HL-60/S4 treated with phorbol 12-myristate 13-acetate at 8.2 ng/mL for 4 days and 3 days (cell line): Measurements from ENCODE around the gene USH2A.

Source experiments
- in situ Hi-C: fragments of 300-500 bp; cut with MboI; formaldehyde crosslinking; loops from 2 replicates; pipeline ENCODE4 v1.15.0; 2022; ENCODE audit warnings: low sequenced_read_pairs

USH2A gene

DNA sequence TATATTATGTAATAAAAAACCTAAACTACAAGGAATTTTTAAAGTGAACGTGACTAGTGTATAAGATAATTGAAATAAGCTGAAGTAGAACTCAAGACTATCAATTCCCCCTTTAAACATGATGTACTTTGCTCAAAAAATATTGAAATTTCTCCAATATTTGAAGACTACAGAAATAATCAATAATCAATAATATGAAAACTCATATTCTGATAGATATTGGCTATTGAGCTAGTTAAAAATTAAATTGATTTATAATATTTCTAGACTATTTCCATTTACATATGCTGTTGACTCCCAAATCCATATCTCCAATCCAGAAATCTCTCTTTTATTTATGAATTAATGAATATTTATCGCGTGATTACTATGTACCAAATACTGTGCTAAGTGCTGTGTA, 133.2 kb downstream of the USH2A start:
- in situ Hi-C loops: no loop called here

DNA sequence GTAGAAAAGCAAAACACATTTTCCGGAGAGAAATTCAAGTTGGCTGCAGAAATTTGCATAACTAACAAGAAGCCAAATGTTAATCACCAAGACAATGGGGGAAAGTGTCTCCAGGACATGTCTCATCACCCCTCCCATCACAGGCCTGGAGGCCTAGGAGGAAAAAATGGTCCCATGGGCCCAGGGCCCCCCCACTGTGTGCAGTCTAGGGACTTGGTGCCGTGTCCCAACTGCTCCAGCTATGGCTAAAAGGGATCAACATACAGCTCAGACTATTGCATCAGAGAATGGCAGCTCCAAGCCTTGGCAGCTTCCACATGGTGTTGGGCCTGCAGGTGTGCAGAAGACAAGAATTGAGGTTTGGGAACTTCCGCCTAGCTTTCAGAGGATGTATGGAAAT, 138.2 kb downstream of the USH2A start:
- in situ Hi-C loops: no loop called here

DNA sequence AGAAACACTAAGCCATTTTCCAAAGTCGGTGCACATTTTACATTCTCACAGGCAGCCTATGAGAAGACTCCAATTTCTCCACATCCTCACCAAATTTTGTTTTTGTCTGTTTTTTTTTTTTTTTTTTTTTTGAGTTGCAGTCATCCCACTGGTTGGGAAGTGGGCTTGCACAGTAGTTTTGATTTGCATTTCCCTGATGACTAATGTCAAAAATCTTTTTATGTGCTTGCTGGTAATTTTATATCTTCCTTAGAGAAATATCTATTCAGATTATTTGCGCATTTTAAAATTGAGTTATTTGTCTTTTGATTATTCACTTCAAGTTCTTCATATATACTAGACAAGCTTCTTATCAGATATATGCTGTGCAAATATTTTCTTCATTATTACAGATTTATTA, 141.5 kb downstream of the USH2A start:
- in situ Hi-C loops: no loop called here

DNA sequence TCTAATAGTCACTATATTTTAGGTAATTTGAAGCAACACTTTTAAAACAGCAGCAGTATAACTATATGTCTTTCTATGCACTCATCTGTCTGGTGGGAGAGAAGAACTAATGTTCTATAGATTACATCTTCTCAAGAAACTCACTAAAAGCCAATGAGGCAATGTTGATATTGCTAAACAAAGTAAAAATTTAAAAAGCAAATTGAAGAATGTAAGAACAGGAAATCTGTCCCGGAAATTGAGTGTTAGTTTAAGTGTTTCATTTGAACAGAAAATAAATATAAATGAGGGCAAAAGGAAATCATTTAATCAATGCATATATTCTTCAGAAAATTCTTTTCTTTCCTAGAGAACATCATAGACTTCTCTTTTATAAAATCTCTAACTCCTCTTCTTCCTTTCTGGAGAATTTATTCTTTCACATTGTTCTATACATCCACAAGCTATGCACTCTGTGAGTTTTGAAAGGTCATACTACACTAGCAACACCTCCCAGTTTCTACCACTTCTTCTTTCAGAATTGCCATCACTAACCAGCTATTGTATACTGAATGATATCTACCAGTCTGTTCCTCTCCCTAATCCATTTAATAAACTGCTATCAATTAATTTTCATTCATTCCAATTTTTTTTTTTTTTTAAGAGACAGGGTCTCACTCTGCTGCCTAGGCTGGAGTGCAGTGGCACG, 153.0 kb downstream of the USH2A start:
- in situ Hi-C loops: no loop called here

DNA sequence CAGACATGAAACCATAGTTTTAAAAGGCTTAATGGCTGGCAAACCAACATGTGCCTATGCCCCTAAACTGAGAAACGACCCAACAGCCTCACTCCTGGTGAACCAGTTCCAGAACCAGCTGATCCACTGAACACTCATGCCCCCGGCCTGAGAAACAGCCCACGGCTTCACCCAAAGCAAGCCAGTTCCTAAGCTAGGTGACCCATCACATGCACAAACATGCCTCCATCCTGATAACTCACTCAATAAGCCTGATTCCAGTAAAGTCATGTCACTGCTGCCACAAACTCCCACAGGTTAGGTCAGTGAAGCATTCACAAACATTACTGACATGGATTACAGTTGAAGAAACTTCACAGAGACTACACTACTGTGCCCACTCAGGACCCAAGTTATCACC, 161.6 kb downstream of the USH2A start:
- in situ Hi-C loops: no loop called here

DNA sequence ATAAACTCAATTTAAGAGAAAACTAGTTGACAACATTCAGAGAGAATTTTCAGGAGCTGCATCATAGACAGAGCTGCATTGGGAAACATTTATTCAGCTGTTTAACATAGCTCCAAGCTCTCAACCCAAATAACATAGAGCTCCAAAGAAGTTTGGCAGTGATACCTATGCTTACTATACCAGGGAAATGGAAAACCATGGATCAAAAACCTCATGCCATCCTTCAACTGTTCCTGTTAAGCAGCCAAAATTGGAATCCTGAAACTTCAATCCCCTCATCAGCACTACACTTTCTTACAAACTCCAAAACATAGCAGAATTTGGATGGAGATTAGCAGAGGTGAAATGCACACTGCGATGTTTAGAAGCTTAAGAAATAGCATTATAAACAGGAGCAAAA, 164.4 kb downstream of the USH2A start:
- in situ Hi-C loops: no loop called here

DNA sequence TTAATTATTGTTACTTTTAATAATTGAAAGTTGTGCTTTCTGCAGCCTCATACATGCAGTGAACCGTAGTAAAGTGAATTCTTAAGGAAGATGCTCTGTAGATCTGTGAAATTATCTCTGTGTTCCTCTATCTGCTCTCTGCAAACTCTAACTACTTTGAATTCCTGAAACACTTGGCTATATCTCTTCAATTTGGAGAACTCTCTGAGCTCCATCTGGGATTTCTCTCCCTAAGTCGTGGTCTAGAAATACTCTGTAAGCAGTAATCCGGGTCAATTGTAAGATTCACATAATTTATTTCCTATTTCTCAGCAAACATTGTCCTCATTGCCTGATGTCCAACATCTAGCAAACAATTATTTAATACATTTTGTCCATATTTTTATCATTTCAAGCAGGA, 164.9 kb downstream of the USH2A start:
- in situ Hi-C loops: no loop called here

DNA sequence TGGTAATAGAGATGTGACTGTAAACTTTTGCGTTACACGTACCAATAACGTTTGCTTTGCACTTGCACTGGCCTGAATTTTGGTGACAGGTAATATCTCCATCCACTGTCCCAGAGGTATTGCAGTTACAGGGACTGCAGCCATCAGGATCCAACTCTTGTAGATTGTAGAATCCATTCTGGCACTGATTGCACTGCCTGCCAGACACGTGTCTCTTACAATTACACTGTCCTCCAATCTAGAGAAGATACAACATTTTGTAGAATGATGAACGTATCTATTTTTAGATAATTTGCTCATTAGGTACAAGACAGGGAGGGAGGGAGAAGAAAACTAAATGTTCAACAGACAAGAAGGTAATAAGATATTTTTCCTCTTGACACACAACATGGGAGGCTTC, 172.4 kb downstream of the USH2A start:
- in situ Hi-C loops: no loop called here

DNA sequence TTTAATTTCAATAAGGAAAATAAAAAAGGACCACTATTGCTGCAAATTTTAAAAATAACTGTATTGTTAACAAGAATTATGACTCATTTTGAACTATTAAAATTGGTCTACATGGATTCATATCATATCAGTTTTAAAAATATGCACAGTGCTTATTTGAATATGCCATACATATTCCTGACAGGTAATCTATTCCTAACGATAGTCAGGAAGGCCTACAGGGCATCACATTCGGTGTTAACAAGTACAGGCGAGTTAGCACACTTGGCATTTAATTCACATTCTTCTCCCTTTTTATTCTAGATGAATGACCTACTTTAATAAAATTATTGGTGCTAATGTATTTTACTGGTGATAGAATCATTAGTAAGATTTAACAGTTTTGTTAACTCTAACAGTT, 174.6 kb downstream of the USH2A start:
- in situ Hi-C loops: no loop called here

DNA sequence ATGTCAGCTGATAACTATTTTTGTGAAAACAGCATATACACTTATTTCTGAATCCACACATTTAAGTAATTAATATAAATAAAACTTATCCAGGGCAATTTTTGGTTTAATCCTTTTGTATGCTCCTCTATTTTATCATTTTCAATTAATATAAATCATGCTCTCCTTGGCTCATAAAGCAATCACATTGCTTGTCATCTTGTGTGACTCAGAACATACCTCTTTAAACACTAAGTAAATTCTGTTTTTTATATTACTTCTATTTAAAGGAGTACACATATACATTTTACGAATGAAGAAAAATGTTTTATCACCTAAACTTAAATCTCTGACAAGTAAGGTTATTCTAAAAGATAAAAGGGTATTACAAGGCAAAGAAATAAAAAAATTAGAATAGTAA, 175.3 kb downstream of the USH2A start:
- in situ Hi-C loops: no loop called here

DNA sequence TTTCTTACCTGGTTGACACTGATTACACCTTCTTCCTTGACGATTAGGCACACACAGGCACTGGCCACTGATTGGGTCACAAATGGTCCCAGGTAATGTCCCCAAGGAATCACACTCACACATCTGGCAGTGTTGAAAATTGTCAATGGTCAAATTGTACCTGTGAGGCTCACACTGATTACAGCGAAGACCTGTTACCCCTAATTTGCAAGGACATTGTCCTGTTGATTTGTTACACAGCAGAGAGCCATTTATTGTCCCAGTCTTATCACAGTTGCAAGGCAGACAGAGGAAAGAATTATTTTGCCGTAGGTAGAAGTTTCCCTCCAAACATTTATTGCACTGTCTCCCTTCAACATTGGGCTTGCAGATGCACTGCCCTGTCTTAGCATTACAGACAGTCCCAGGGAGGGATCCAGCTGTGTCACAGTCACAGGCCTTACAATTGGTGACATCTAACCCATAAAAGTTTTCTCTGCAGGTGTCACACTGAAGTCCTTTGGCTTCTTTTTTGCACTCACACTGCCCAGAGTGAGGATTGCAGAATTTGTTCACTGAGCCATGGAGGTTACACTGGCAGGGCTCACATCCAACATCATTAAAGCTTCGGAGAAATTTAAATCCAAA, 176.6 kb downstream of the USH2A start:
- in situ Hi-C loops: no loop called here

DNA sequence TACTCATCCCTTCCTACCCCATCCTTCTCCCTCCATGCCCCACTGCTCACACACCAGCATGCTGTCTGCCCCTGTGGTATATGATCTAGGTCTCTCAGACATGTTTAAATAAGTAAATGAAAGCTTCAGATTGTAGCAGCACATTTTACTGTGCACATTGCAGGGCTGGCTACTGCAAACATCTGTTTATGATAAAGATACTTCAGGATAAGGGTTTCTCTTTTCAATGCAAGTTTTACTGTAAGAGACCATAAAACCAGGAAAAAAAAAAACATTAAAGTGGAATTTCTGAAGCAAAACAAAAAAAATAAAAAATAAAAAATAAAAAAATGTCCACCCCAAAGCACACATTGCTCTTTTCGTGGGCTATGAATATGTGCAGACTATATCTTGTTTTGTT, 184.4 kb downstream of the USH2A start:
- in situ Hi-C loops: no loop called here

DNA sequence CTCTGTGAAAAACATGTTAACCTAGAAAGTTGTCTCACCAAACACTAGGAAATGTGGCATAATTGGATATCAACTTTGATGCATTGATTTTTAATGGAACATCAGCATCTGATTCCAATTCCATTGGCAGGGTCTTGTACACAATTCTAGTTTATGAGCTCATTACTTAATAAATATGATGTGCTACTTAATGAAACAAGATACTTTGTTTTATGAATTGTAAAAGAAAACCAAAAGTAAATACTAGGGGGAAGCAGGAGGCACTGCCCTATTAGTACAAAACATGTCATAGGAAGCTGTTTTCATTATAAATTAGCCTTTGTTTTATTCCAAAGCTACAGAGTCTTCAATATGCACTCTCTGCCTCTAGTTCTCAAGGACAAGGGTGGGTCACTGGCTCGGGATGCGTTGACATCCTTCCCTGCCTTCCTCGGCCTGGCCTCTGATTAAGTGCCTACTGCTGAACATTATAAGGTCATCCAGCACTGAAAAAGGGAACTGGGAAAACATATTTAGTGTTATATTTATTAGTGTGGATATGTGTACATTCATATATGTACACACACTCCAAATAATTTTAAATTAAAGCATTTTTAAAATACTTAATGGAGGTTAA, 185.2 kb downstream of the USH2A start:
- in situ Hi-C loops: no loop called here

DNA sequence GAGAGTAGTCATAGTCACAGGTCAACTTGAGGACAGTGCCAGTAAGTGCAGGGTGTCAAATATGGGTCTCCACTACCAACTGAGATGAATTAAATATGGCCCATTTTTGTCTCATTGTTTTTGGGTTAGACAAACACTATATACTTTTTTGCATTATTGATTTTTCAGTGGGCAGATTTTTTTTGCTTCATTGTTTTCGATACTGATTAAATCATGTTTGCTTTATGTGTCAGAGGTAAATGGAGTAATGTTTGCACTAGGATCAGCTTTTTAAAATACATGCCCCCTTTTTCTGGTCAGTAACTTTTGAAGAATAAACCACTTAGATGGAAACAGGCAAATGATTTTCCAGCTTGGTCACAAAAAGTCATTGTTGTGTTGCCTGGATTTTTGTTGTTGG, 199.0 kb downstream of the USH2A start:
- in situ Hi-C loops: no loop called here

DNA sequence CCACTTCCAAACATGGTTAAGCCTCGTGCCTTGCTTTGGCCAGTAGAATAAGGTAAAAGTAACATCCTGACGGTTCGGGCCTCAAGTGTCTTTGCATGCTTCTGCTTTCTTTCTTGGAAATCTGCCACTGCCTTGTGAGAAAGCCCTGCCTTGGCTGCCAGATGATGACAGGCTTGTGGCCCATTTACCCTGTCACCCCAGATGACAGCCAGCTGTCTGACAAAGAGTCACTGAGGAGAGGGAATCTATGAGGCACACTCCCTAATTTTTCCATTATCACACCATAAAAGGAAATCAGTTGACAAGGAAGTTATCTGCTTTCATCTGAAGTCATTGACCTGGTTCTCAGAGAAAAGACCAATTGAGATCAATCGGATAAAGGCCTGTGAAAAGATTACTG, 199.8 kb downstream of the USH2A start:
- in situ Hi-C loops: no loop called here

DNA sequence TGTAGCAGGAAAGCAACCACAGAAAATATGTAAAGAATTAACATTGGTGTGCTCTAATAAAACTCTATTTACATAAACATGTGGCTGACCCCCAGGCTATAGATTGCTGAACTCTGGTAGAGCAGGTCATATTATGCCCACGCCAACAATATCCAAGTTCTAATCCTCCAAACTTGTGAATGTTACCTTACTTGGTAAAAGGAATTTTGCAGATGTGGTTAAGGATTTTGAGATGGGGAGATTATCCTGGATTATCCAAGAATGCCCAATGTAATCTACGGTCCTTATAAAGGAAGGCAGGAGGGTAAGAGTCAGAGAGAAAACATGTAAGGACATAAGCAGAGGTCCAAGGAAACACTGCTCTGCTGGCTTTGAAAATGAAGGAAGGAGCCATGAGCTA, 201.0 kb downstream of the USH2A start:
- in situ Hi-C loops: no loop called here

DNA sequence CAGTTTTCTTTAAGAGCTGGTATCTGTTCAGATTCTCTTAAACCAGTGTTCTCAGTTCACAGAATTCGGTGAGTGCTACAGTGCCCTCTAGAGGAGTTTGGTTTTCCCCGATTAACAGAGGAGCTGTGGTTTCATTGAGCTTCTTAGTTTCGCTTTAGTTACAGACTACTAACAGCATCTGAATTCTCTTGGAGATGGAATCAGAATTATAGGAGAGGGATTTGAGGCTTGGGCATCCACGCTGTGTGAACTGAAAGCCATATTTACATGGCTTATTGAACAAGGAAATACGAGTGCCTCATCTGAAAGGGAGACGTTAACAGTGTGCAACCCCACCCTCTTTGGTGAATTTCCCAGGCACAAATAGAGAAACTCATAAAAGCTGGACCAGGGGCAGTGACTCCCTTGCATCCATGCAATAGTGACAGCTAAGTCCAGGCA, 202.0 kb downstream of the USH2A start:
- in situ Hi-C loops: no loop called here

DNA sequence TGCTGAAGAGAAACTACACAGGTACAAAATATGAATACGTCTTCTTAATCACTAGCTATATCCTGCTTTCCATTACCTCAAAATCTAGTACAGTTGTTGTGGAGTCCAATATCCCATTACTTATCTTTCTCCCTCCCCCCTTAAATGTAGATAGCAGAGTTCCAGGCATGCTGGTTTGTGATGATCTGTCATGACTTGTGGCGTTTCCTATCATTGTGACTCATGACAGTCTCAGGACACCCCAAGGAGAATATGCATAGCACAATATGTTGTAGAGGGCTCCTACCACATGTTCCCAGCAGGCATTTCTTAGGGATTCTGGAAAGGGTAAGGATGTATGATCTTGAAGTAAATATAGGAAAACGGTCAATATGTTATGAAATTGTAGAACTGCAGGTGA, 206.9 kb downstream of the USH2A start:
- in situ Hi-C loops: no loop called here

DNA sequence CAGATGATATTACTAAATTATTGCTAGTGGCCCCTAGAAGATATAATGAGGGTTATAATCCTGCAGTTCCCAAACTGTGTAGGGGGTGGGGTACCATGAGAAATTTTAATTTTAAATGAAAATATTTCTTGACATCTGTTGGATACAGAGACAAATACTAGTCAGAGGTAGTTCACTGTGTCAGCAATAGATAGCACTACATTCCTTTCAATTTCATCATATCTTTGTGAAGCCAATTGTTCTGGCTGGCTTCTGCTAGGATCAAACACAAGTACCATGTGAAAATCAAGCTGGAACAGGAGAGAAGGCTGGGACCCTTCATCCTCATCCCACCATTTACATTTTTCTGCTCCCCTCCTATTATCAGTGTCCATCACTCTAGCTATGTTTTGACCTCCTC, 208.1 kb downstream of the USH2A start:
- in situ Hi-C loops: no loop called here

DNA sequence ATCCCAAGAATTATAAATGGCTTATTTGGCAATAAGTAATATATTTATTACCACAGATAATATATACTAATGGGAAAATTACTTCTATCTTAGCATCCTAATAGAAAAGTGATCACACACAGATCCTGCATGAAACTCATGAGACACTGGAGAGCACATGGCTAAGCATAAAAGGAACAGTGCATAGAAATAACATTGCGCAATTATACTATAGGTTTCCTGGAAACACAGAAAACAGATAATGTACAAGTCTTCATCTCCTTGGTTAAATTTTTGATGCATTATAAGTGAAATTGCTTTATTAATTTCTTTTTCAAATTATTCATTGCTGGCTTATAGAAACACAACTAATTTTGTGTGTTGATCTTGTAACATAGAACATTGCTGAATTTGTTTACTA, 210.4 kb downstream of the USH2A start:
- in situ Hi-C loops: no loop called here

DNA sequence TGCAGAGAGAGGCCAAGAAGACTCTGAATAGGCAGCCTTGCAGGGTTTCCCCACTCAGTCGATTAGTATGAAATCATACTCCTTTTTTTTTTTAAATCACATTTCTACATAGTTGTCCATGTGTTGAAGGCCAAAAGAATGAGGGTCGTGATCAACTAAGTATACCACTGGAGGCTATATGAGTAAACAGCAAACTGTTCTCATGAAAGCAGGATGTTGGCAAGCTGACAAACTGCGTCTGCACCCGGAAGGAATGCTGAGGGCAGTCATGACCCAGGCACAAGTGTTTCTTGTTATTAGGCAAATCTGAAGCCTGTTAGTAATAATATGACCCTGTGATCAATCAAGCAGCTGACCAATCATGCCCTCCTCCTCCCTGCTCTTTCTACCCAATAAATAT, 213.2 kb downstream of the USH2A start:
- in situ Hi-C loops: no loop called here

DNA sequence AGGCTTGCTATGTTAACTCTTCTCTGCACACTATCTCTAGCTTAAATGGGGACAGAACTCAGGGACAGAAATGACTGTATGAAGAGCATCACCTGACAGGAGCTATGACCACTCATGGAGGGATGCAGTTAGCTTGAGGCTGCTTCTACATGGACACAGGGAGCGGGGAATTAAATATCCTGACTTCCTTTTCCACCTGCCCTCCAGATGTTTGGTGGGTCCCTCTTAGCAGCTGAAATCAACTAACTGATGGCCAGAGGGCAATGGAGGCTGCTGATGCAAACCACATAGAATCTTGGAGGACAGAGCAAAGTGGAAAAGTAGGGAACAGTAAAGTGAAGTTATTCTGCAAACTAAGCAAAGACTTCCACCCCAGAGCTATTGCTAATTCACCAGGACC, 214.1 kb downstream of the USH2A start:
- in situ Hi-C loops: no loop called here

DNA sequence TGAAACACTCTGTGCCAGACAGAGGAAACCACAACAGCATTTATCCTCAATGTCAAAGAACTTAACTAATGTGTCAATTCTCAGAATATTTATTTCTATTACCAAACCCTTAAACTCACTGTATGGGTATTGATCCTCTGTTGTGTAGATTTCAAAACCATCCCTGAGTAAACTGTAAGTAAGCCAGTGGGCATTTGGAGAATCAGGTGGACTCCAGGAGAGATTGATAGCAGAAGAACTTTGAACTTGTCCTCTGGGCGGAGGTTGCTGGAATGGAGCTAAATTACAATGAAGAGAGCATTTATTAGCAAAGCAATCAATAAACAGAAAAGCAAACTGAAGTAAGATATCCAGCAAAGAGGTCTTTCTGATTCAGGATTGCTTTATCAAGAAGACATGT, 216.1 kb downstream of the USH2A start:
- in situ Hi-C loops: no loop called here
